ENCODE results near the gene SLC8A3. TPM values are rescaled to one million over a fixed set of nuclear protein-coding genes. Genes with fewer than 3 reads are reported as not detected.

The SLC8A3 gene
- total and polyA plus RNA-seq, 2 of the 13 experiments (the other 11 are each of a cell fraction or from before 2014, with no cell fraction given), result 0.01 to 0.02 TPM

DNA sequence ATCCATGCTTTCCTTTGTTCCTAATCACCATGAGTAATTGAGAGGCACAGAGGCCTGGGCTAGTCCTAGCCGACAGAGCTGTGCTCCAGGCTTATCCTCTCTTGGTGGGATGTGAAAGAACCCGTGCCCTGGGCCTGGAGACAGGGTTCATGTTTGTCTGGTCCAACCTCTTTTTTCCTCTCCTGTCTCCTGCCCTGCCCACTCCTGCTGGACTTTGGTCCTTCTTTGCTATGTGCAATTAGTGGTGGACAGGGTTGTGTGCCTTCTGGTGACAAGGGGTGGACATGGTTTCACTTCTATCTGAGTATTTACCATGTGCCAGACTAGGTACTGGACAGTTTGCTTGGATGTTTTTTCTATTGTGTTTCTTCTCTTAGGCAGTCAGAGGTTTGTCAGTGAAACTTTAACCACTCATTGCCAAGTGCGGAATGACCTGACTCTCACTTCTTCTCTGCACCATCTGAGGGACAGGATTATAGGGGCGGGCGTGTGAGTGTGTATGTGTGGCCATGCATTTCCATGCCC lies 183.4 kb downstream of the SLC8A3 start (continued):
- TF ChIP-seq ZNF326 (CRISPR knock-in tag; IDR thresholded peaks at IDR 0.05; ENCODE audit: borderline replicate concordance) (no peak), ZHX1 (CRISPR knock-in tag; IDR thresholded peaks at IDR 0.05; ENCODE audit: low read depth) (no peak), ARID5B (CRISPR knock-in tag; IDR thresholded peaks at IDR 0.05) (peak; percentile 88), THRA (CRISPR knock-in tag; IDR thresholded peaks at IDR 0.05; ENCODE audit: borderline replicate concordance) (peak; percentile 72; the same call in 1 of the 2 replicates), STAT5B (CRISPR knock-in tag; IDR thresholded peaks at IDR 0.05) (no peak), BCL6 (CRISPR knock-in tag; IDR thresholded peaks at IDR 0.05) (peak; percentile 82), SPEN (CRISPR knock-in tag; IDR thresholded peaks at IDR 0.05; ENCODE audit: low read depth) (peak; percentile 75; the same call in 1 of the 2 replicates), FOXA1 (IDR thresholded peaks at IDR 0.05) (no peak), FOXA1 (CRISPR knock-in tag; IDR thresholded peaks at IDR 0.05) (peak; percentile 71), JARID2 (CRISPR knock-in tag; IDR thresholded peaks at IDR 0.05; ENCODE audit: insufficient replicate concordance) (no peak), MTF2 (CRISPR knock-in tag; IDR thresholded peaks at IDR 0.05; ENCODE audit: borderline replicate concordance) (no peak), CCDC6 (CRISPR knock-in tag; IDR thresholded peaks at IDR 0.05) (peak; percentile 44; the same call in 1 of the 2 replicates), ZNF562 (CRISPR knock-in tag; IDR thresholded peaks at IDR 0.05; ENCODE audit: borderline replicate concordance) (no peak), ZBTB38 (CRISPR knock-in tag; IDR thresholded peaks at IDR 0.05) (0 out of 2 replicates have a peak, but pooled peaks have one; percentile 40), SMAD3 (CRISPR knock-in tag; IDR thresholded peaks at IDR 0.05) (no peak), ARNTL (CRISPR knock-in tag; IDR thresholded peaks at IDR 0.05) (peak; percentile 81), ZNF446 (CRISPR knock-in tag; IDR thresholded peaks at IDR 0.05) (no peak)
- TF ChIP-seq, protein P1, sequence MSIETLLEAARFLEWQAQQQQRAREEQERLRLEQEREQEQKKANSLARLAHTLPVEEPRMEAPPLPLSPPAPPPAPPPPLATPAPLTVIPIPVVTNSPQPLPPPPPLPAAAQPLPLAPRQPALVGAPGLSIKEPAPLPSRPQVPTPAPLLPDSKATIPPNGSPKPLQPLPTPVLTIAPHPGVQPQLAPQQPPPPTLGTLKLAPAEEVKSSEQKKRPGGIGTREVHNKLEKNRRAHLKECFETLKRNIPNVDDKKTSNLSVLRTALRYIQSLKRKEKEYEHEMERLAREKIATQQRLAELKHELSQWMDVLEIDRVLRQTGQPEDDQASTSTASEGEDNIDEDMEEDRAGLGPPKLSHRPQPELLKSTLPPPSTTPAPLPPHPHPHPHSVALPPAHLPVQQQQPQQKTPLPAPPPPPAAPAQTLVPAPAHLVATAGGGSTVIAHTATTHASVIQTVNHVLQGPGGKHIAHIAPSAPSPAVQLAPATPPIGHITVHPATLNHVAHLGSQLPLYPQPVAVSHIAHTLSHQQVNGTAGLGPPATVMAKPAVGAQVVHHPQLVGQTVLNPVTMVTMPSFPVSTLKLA (IDR thresholded peaks at IDR 0.05), result peak; percentile 83
- TF ChIP-seq, protein P2, sequence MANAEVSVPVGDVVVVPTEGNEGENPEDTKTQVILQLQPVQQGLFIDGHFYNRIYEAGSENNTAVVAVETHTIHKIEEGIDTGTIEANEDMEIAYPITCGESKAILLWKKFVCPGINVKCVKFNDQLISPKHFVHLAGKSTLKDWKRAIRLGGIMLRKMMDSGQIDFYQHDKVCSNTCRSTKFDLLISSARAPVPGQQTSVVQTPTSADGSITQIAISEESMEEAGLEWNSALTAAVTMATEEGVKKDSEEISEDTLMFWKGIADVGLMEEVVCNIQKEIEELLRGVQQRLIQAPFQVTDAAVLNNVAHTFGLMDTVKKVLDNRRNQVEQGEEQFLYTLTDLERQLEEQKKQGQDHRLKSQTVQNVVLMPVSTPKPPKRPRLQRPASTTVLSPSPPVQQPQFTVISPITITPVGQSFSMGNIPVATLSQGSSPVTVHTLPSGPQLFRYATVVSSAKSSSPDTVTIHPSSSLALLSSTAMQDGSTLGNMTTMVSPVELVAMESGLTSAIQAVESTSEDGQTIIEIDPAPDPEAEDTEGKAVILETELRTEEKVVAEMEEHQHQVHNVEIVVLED (CRISPR knock-in tag; IDR thresholded peaks at IDR 0.05; ENCODE audit: borderline replicate concordance), result peak; percentile 43; the same call in 1 of the 2 replicates
